Hepatocyte (in vitro differentiated cells): ENCODE data around the gene NBPF1. TPM values are rescaled to one million over a fixed set of nuclear protein-coding genes. Genes with fewer than 3 reads are reported as not detected.
"Not testable (repeated sequence)": the region's sequence is repeated elsewhere in the genome, so short reads cannot be mapped to it uniquely, and the experiment has no call there.

Experiments used
- DNase-seq: peaks from one replicate; pipeline ENCODE4 v3.0.0-alpha.2; 2016; ENCODE audit warnings: low spot score
- H2AFZ ChIP-seq: fragments of 200-600 bp; sonication (generic); 2 replicates; pipeline ENCODE4 v1.6.0; 2016; ENCODE audit warnings: antibody characterized with exemption, mild to moderate bottlenecking
- H3K27ac ChIP-seq: fragments of 200-600 bp; sonication (generic); 2 replicates; pipeline ENCODE4 v1.5.1; 2016; ENCODE audit warnings: mild to moderate bottlenecking
- H3K27me3 ChIP-seq: fragments of 200-600 bp; sonication (generic); 2 replicates; pipeline ENCODE4 v1.6.1; 2016
- H3K36me3 ChIP-seq: fragments of 200-600 bp; sonication (generic); replicated peaks from 2 replicates; pipeline ENCODE4 v1.5.1; 2016; ENCODE audit warnings: low read depth; ENCODE audit not compliant: insufficient read depth
- H3K4me1 ChIP-seq: fragments of 200-600 bp; sonication (generic); 2 replicates; pipeline ENCODE4 v1.5.1; 2016; ENCODE audit warnings: mild to moderate bottlenecking, moderate library complexity; ENCODE audit not compliant: insufficient read depth
- H3K4me2 ChIP-seq: fragments of 200-600 bp; sonication (generic); 2 replicates; pipeline ENCODE4 v1.6.0; 2016
- H3K4me3 ChIP-seq: fragments of 200-600 bp; sonication (generic); 2 replicates; pipeline ENCODE4 v1.5.1; 2016; ENCODE audit warnings: mild to moderate bottlenecking
- H3K79me2 ChIP-seq: fragments of 200-600 bp; sonication (generic); 2 replicates; pipeline ENCODE4 v1.6.0; 2017; ENCODE audit warnings: mild to moderate bottlenecking
- H3K9me2 ChIP-seq: fragments of 200-600 bp; sonication (generic); replicated peaks from 2 replicates; pipeline ENCODE4 v1.6.0; 2017; ENCODE audit warnings: mild to moderate bottlenecking; ENCODE audit not compliant: insufficient read depth
- H3K9me3 ChIP-seq: fragments of 200-600 bp; sonication (generic); 2 replicates; pipeline ENCODE4 v1.5.1; 2016; ENCODE audit warnings: low read depth, mild to moderate bottlenecking
- H4K20me1 ChIP-seq: fragments of 200-600 bp; sonication (generic); 2 replicates; pipeline ENCODE4 v1.6.0; 2016; ENCODE audit warnings: mild to moderate bottlenecking; ENCODE audit not compliant: insufficient read depth, poor library complexity, severe bottlenecking
- CTCF ChIP-seq: fragments of 200-600 bp; sonication (generic); IDR thresholded peaks from 2 replicates; pipeline ENCODE4 v1.5.1; 2016; ENCODE audit warnings: antibody characterized with exemption, mild to moderate bottlenecking; ENCODE audit not compliant: poor library complexity
- EZH2 ChIP-seq: fragments of 200-600 bp; sonication (generic); IDR thresholded peaks from 2 replicates; pipeline ENCODE4 v1.6.1; 2016; ENCODE audit warnings: antibody characterized with exemption, mild to moderate bottlenecking, borderline replicate concordance
- EZH2phosphoT487 ChIP-seq: fragments of 200-600 bp; sonication (generic); IDR thresholded peaks from one replicate; pipeline ENCODE4 v1.6.1; 2018; ENCODE audit warnings: antibody characterized with exemption, mild to moderate bottlenecking, low read depth, moderate library complexity; ENCODE audit not compliant: unreplicated experiment, severe bottlenecking
- WGBS: methylation state at CpG from one replicate; pipeline ENCODE4 v1.1.6; 2016; ENCODE audit warnings: low lambda C conversion rate; ENCODE audit errors: missing lambda C conversion rate; 5-methylcytosine and 5-hydroxymethylcytosine counted together
- polyA plus RNA-seq: library from polyadenylated mRNA; unstranded; fragments of >200 nt; fragmentation: Nextera tagmentation; extraction: Ambion mirVana; gene quantifications from 2 replicates; pipeline ENCODE4 v1.2.1, GENCODE V29; 2016
- total RNA-seq: library from RNA; depleted of rRNA; stranded (reverse); fragments of >200 nt; gene quantifications from 2 replicates; pipeline ENCODE4 v1.2.3, GENCODE V29; 2014

Gene NBPF1
- total and polyA plus RNA-seq, 2 experiments from 2014 or later: 31.7 to 57.1 TPM

DNA sequence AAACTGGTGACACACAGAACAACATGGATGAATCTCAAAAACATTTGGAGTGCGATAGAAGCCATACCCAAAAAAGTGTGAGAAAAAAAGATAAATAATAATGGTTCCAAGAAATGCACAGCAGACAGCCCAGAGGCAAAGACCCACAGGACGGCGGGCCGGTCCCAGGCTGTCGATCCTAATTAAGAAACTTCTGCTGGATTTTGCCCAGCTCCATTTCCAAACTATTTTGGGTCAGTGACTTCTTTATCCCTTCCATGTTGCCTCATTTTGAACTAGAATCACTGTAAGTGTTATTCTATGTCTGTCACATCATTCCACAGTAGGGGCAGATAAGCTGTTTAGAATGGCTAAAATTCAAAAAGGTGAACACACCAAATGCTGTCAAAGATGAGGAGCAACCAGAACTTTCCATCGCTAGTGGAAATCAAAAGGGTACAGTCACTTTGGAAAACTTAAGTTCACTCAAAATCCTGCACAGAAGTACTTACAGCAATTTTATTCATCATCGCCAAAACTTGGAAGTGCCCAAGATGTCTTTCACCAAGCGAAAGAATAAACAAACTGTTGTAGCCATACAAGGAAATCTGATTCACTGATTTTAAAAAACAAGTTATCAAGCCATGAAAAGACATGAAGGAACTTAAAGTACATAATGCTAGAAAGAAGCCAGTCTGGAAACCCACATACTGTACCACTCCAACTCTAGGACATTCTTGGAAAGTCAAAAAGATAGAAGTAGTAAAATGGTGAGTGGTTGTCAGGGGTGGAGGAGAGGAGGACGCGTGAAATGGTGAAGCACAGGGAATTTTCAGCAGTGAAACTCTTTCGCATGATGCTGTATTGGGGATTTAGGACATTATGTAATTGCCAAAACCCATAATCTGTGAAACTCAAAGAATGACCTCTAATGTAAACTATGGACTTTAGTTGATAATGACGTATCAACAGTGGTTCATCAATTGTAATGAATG is 7.5 kb downstream of the NBPF1 start:
- DNase-seq: no peak
- Histone ChIP-seq H3K9me3 (no peaks in the 10 kb centered on the region), H3K36me3 (no peaks in the 10 kb centered on the region), H4K20me1 (peaks cover 10% of the 10 kb centered on the region), H3K4me3 (no peak overlapping the region), H3K4me1 (peaks cover 8% of the 10 kb centered on the region), H3K27ac (peak overlapping the region; percentile 57), H3K4me2 (no peak overlapping the region), H3K27me3 (no peaks in the 10 kb centered on the region), H2AFZ (no peak overlapping the region), H3K79me2 (peaks cover 36% of the 10 kb centered on the region), H3K9me2 (no peaks in the 10 kb centered on the region)
- WGBS: 76% methylated on average over 12 of the region's 12 CpGs
- TF ChIP-seq EZH2: no peak
- TF ChIP-seq EZH2phosphoT487: no peak
- no peak for TF ChIP-seq CTCF

DNA sequence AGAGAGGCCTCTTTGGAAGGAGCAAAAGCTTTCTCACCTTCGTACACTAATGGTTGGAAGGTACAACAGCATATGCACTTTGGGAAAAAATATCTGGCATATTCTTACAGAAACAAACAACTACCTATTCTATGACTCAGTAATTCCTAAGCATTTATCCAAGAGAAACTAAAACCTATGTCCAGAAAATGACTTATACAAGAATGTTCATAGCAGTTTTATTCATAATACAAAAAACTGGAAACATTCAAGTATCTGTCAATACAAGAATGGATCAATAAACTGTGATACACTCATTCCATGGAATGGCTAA is 8.2 kb downstream of the NBPF1 start:
- H3K4me1 ChIP-seq: peaks cover 8% of the 10 kb centered on the region
- TF ChIP-seq EZH2phosphoT487 (no peak), EZH2 (no peak), CTCF (no peak)
- H3K9me3 ChIP-seq: no peaks in the 10 kb centered on the region
- no peaks in the 10 kb centered on the region for H3K9me2 ChIP-seq
- H3K4me2 ChIP-seq: no peak overlapping the region
- H3K27me3 ChIP-seq: no peaks in the 10 kb centered on the region
- H3K4me3 ChIP-seq: no peak overlapping the region
- no peak for DNase-seq
- 90% methylated on average over 1 of the region's 1 CpG for WGBS
- no peaks in the 10 kb centered on the region for H3K36me3 ChIP-seq
- H3K79me2 ChIP-seq: peaks cover 29% of the 10 kb centered on the region
- no peak overlapping the region for H2AFZ ChIP-seq
- peaks cover 7% of the 10 kb centered on the region for H4K20me1 ChIP-seq
- H3K27ac ChIP-seq: peak overlapping the region; percentile 57

- not testable (repeated sequence) for H3K9me3 ChIP-seq, H3K4me1 ChIP-seq, H3K27me3 ChIP-seq, H3K36me3 ChIP-seq, H3K9me2 ChIP-seq, H3K4me3 ChIP-seq, H4K20me1 ChIP-seq, DNase-seq, H2AFZ ChIP-seq
- Histone ChIP-seq H3K27ac (peak overlapping the region; percentile 57), H3K4me2 (peak overlapping the region; percentile 8), H3K79me2 (peaks cover 24% of the 10 kb centered on the region)
- 77% methylated on average over 1 of the region's 2 CpGs for WGBS
Measured at GRCh38 chr1:16604514-16605212, 8.7 kb downstream of the NBPF1 start.

DNA sequence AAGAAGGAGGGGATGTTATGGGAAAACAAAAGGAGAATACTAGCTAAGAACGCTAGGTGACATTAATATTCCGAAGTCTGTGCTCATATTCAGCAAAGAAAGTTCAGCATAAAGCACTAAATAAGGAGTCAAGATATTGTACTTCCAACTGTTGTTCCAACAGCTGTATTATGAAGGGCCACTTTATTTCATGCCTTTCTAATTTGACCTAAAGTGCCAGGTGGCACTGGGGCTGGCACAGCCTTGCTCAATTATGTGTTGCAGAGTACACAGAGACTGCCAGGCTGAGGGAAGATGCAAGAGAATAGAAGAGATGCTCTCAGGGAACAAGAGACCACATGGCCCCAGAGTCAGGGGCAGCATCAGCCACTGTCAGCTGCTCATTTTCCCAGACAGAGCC is 9.7 kb downstream of the NBPF1 start:
- no CpG with 5 or more reads among the region's 2 CpGs for WGBS
- H3K79me2 ChIP-seq: peaks cover 14% of the 10 kb centered on the region
- H2AFZ ChIP-seq, H3K27ac ChIP-seq, H3K9me2 ChIP-seq, H3K4me1 ChIP-seq, H4K20me1 ChIP-seq, H3K4me3 ChIP-seq, H3K4me2 ChIP-seq, H3K9me3 ChIP-seq, H3K27me3 ChIP-seq, DNase-seq, H3K36me3 ChIP-seq: not testable (repeated sequence)

DNA sequence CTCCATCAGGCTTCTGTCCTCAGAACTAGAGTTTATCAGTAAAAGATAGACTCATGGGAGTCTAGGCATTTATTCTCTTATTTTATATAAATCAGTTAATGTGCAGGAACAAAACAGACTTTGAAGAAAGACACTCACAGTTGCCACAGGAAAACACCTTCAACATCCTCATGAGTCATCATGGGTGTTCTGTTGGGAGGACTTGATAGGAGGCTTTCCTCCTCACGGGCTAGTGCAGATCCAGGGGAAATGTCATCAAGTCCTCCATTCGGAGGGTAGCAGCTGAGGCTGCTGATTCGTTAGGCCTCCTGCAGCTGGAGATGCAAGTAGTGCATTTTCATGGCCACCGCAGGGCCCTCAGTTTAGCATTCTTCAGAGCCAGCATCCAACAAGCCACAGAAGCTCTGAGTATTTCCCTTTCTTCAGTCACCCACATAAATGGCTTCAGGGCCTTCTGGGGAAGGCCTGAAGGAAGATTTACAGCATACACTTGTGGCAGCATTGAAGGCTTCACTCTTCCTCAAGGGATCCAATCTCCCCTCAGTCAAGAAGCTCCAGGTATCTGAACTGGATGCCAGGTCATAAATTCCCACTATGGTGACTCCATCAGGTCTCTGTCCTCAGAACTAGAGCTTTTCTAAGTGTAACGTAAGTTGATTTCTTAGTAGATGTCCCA is 10.9 kb downstream of the NBPF1 start:
- not testable (repeated sequence) for H3K9me3 ChIP-seq, H3K36me3 ChIP-seq, H3K4me1 ChIP-seq, DNase-seq, H3K79me2 ChIP-seq, H3K9me2 ChIP-seq, H3K27me3 ChIP-seq, H3K4me3 ChIP-seq, H4K20me1 ChIP-seq, H2AFZ ChIP-seq, H3K4me2 ChIP-seq, H3K27ac ChIP-seq
- WGBS: 96% methylated on average over 2 of the region's 5 CpGs

- not testable (repeated sequence) for H3K9me3 ChIP-seq, H3K9me2 ChIP-seq, H3K4me1 ChIP-seq, DNase-seq, H3K79me2 ChIP-seq, H4K20me1 ChIP-seq, H2AFZ ChIP-seq, H3K36me3 ChIP-seq, H3K4me3 ChIP-seq, H3K27me3 ChIP-seq
- Histone ChIP-seq H3K27ac (peak overlapping the region; percentile 44), H3K4me2 (peak overlapping the region; percentile 8)
- WGBS: 78% methylated on average over 5 of the region's 7 CpGs
Measured at GRCh38 chr1:16600855-16601786, 12.2 kb downstream of the NBPF1 start.
